Measurements from ENCODE around the gene LCN2. TPM values are rescaled to one million over a fixed set of nuclear protein-coding genes. Genes with fewer than 3 reads are reported as not detected.

Gene LCN2
- total and polyA plus RNA-seq, 7 donors = 0.08 to 2.1 (median 0.80) TPM; not detected in 1

GRCh38 chr9:128113526-128114325 is 35.5 kb upstream of the LCN2 start:
- WGBS, 3 donors = 86 to 93% (median 91%) methylated on average over 12 of the region's 12 CpGs
- Histone ChIP-seq H3K4me1 (peaks cover 28% of the 10 kb centered on the region), H3K36me3 (ENCODE audit: insufficient read depth in 1 of 2, low read depth in 1 of 2) (peaks cover 0 to 4% of the 10 kb centered on the region in 2 donors), H3K9me3 (no peaks in the 10 kb centered on the region), H3K27me3 (ENCODE audit: insufficient read depth in 3 of 3, low read length in 2 of 3) (no peaks in the 10 kb centered on the region), H3K4me3 (no peak overlapping the region), H3K27ac (no peak overlapping the region)
- DNase-seq = peak in 1 of 2 donors; percentile 53
- TF ChIP-seq CTCF (IDR thresholded peaks at IDR 0.05) = no peak
- no peak for ATAC-seq
- intact Hi-C loops (cut with DNase I) = loop anchor here in 1 of 2 donors (10.0 kb wide), 1 partner anchor 169 kb away; no protein-coding TSS in a partner anchor

DNA sequence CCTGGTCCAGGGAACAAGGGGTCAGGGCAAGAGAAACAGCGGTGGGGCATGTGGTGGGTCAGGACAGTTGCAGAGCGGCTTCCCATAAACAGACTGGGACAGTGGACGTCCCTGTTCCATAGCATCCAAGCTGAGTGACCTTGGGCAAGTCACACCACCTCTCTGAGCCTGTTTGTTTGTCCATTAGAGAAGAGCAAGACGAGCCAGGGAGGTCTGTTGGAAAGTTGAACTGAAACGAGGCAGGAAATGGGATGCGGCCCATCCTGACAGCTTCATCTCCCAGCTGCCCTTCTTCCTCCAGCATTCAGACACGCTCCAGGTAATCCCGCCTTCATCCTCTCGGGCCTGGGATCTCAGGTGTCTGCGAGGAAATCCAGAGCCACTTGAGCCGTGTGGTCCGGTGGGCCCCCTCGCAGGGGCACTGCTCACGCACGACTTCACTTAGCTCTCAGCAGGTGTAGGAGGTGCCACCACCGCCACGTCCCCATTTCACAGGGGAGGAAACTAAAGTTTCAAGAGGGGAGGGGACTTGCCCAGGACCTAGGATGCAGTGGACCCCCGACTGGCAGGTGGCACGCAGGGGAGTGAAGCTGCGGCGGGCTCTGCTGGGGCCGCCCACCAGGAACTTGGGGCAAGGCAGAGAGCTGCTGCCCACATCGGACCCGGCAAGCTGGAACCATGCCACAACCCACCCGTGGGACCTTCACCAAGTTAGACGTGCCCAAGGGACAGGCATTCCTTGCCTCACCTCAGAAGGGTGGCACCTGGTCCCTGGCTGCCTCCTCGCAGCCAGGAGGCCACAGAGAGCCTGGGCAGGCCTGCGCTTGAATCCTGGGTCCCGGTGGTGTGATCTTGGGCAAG is 34.7 kb upstream of the LCN2 start:
- H3K36me3 ChIP-seq (ENCODE audit: insufficient read depth in 1 of 2, low read depth in 1 of 2) = no peaks in the 10 kb centered on the region
- DNase-seq (peak; percentile 9 to 51), ATAC-seq (no peak)
- TF ChIP-seq CTCF (IDR thresholded peaks at IDR 0.05) = no peak
- no peak overlapping the region for H3K27ac ChIP-seq
- intact Hi-C loops (cut with DNase I) = loop anchor here (5.0 to 10.0 kb wide), 3 partner anchors 62 to 172 kb away; no protein-coding TSS in a partner anchor
- H3K4me1 ChIP-seq = peaks cover 21% of the 10 kb centered on the region
- H3K4me3 ChIP-seq = no peak overlapping the region
- WGBS, 3 donors = 84 to 87% (median 86%) methylated on average over 28 to 29 of the region's 29 CpGs
- H3K9me3 ChIP-seq = no peaks in the 10 kb centered on the region
- no peaks in the 10 kb centered on the region for H3K27me3 ChIP-seq (ENCODE audit: insufficient read depth in 3 of 3, low read length in 2 of 3)

DNA sequence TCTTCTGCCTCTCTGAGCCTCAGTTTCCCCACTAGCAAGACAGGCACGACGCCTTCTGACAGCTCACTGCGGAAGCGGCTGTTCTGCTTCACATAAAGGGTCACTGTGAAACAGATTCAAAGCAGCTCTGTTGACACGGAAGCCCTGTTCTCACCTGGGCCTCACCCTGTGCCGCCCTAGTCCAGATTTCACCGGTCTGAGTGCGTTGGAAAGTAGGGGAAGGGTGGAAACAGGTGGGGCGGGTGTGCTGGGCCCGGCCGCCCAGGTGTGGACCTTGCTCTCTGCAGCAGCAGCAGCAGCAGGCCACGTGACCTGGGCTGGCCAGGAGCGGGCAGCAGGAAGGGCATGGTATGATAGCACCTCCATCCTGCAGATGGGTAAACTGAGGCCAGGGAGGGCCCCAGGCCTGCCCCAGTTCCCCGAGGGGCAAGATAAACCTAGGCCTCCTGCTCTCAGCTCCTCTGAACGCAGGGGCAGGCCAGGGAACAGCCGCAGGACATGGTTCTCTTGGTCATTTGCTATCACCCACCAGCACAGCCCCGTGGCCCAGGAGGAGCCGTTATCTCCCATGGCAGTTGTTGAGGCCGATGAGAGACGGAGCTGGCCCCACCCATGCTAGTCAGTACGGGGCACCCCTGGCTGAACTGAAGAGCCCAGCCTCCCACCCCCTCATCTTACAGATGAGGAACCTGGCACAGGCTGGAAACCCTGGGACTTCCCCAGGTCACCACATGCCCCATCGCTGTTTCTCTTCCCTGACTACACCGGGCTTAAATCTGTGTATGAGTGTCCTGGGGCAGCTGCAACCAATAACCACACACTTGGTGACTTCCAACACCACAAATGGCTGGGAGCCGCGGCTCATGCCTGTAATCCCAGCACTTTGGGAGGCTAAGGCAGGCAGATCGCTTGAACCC is 33.8 kb upstream of the LCN2 start:
- Histone ChIP-seq H3K27me3 (ENCODE audit: insufficient read depth in 3 of 3, low read length in 2 of 3) (no peaks in the 10 kb centered on the region), H3K9me3 (no peaks in the 10 kb centered on the region), H3K4me3 (no peak overlapping the region), H3K27ac (no peak overlapping the region), H3K36me3 (ENCODE audit: insufficient read depth in 1 of 2, low read depth in 1 of 2) (peaks cover 0 to 5% of the 10 kb centered on the region in 2 donors), H3K4me1 (peaks cover 18% of the 10 kb centered on the region)
- no peak for TF ChIP-seq CTCF (IDR thresholded peaks at IDR 0.05)
- intact Hi-C loops (cut with DNase I) = loop anchor here (5.0 to 10.0 kb wide), 3 partner anchors 63 to 173 kb away; no protein-coding TSS in a partner anchor
- DNase-seq (peak; percentile 12 to 50), ATAC-seq (no peak)
- WGBS, 3 donors = 89 to 90% (median 90%) methylated on average over 26 of the region's 26 CpGs
